ENCODE measurements around the gene FRMPD2.

The FRMPD2 gene

DNA sequence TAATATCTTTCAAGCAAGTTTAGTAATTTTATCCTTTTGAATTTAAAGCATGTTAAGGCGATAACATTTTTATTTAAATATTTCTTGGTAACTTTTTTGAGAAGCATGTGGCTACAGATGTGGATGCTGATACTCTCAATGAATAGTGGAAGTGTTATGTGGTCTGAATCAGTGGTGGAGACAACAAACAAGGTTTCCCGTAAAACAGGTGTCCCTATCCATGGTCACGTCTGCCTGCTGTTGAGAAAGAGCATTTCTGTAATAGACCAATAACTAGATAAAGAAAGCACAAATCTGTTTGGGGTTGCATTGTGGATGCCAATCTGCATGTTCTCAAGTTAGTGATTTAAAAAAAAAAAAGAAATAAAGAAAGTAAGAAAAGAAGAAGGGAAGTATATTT lies 18.1 kb upstream of the FRMPD2 start:
- Histone ChIP-seq H3K4me1 (ENCODE audit: control insufficient read depth in 2 of 2, insufficient read depth in 1 of 2, low read depth in 1 of 2, low read length in 2 of 2) (peaks cover 0 to 1% of the 10 kb centered on the region in 2 donors), H3K9me3 (replicated peaks in 1 of 2; ENCODE audit: control insufficient read depth in 2 of 2, insufficient read depth in 1 of 2, low read depth in 1 of 2, low read length in 2 of 2) (no peaks in the 10 kb centered on the region), H2AK5ac (ENCODE audit: low read depth, low read length) (no peak overlapping the region), H3K9ac (ENCODE audit: low read depth, low read length, poor library complexity) (no peak overlapping the region), H2BK5ac (ENCODE audit: low read length) (no peak overlapping the region), H2BK12ac (ENCODE audit: low read length) (no peak overlapping the region), H3K27ac (replicated peaks; ENCODE audit: low read length) (no peak overlapping the region), H2AFZ (ENCODE audit: low read length) (no peak overlapping the region), H3K4ac (ENCODE audit: low read length) (no peak overlapping the region), H2BK15ac (ENCODE audit: low read length) (no peak overlapping the region), H4K91ac (ENCODE audit: low read depth, low read length, poor library complexity) (no peak overlapping the region), H4K8ac (ENCODE audit: low read depth, low read length) (no peak overlapping the region), H3K18ac (ENCODE audit: low read length) (no peak overlapping the region), H3K4me3 (ENCODE audit: low read length in 2 of 2) (no peak overlapping the region), H3K79me1 (ENCODE audit: low read depth, low read length) (no peaks in the 10 kb centered on the region), H2BK120ac (ENCODE audit: low read depth, low read length) (no peak overlapping the region), H3K36me3 (replicated peaks in 1 of 2; ENCODE audit: control insufficient read depth in 2 of 2, insufficient read depth in 2 of 2, low read length in 2 of 2) (no peaks in the 10 kb centered on the region), H3K4me2 (ENCODE audit: insufficient read depth, low read length, poor library complexity, severe bottlenecking) (no peak overlapping the region), H3K14ac (ENCODE audit: low read length) (no peak overlapping the region), H3K27me3 (ENCODE audit: control insufficient read depth in 3 of 3, insufficient read depth in 3 of 3, low read depth in 1 of 3, low read length in 3 of 3) (no peaks in the 10 kb centered on the region), H3K23ac (ENCODE audit: low read depth, low read length, poor library complexity) (no peak overlapping the region)
- no peak for DNase-seq (ENCODE audit: low spot score)
- no CpG with 5 or more reads among the region's 3 CpGs for WGBS, 2 donors (ENCODE audit: extremely low coverage in 2 of 2, insufficient read length in 2 of 2, insufficient replicate concordance in 1 of 2)

DNA sequence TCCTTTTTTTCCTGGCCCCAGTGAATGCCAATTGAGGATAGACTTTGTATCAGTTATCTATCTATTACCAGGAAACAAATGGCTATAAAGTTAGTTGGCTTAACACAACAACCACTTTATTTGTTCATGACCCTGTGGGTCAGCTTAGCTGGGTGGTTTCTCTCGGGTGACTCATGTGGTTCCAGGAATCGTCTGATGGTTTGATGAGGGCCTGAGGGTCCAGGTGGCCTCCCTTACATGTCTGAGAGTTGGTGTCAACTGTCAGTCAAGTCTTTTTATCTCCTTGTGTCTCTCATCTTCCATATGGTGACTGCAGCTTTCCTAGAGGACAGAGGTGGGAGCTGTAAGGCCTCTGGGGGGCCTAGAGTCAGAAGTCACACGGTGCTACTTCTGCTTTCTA lies 16.7 kb upstream of the FRMPD2 start:
- Histone ChIP-seq H2BK15ac (ENCODE audit: low read length) (no peak overlapping the region), H3K23ac (ENCODE audit: low read depth, low read length, poor library complexity) (no peak overlapping the region), H2AFZ (ENCODE audit: low read length) (peak overlapping the region; percentile 15), H3K27ac (replicated peaks; ENCODE audit: low read length) (no peak overlapping the region), H2BK120ac (ENCODE audit: low read depth, low read length) (no peak overlapping the region), H3K27me3 (ENCODE audit: control insufficient read depth in 3 of 3, insufficient read depth in 3 of 3, low read depth in 1 of 3, low read length in 3 of 3) (no peaks in the 10 kb centered on the region), H2BK12ac (ENCODE audit: low read length) (no peak overlapping the region), H2AK5ac (ENCODE audit: low read depth, low read length) (no peak overlapping the region), H3K36me3 (replicated peaks in 1 of 2; ENCODE audit: control insufficient read depth in 2 of 2, insufficient read depth in 2 of 2, low read length in 2 of 2) (no peaks in the 10 kb centered on the region), H4K91ac (ENCODE audit: low read depth, low read length, poor library complexity) (no peak overlapping the region), H3K4me2 (ENCODE audit: insufficient read depth, low read length, poor library complexity, severe bottlenecking) (no peak overlapping the region), H3K9me3 (replicated peaks in 1 of 2; ENCODE audit: control insufficient read depth in 2 of 2, insufficient read depth in 1 of 2, low read depth in 1 of 2, low read length in 2 of 2) (no peaks in the 10 kb centered on the region), H3K4me1 (ENCODE audit: control insufficient read depth in 2 of 2, insufficient read depth in 1 of 2, low read depth in 1 of 2, low read length in 2 of 2) (no peaks in the 10 kb centered on the region), H3K18ac (ENCODE audit: low read length) (no peak overlapping the region), H3K79me1 (ENCODE audit: low read depth, low read length) (no peaks in the 10 kb centered on the region), H3K4me3 (ENCODE audit: low read length in 2 of 2) (no peak overlapping the region), H3K9ac (ENCODE audit: low read depth, low read length, poor library complexity) (no peak overlapping the region), H2BK5ac (ENCODE audit: low read length) (no peak overlapping the region), H3K4ac (ENCODE audit: low read length) (no peak overlapping the region), H3K14ac (ENCODE audit: low read length) (no peak overlapping the region), H4K8ac (ENCODE audit: low read depth, low read length) (no peak overlapping the region)
- DNase-seq (ENCODE audit: low spot score) = no peak
- no CpG with 5 or more reads among the region's 3 CpGs for WGBS, 2 donors (ENCODE audit: extremely low coverage in 2 of 2, insufficient read length in 2 of 2, insufficient replicate concordance in 1 of 2)

DNA sequence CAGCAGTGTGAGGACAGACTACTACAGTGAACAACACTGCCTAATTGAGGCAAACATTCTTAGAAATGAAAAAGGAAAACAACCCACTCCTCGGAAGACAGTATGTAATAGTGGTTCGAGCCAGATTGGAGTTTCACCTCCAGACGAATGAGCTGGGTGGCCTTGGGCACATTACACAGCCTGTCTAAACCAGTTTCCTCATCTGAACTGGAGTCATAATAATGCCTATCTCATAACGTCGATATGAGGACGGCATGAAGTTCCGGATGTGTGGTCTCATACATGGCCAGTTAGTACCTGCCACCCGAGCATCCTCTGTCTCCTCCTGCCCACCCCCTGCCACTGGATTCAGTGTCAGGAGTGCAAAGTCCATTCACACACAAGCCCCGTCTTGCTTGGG lies 15.8 kb upstream of the FRMPD2 start:
- Histone ChIP-seq H2BK120ac (ENCODE audit: low read depth, low read length) (no peak overlapping the region), H3K14ac (ENCODE audit: low read length) (no peak overlapping the region), H3K79me1 (ENCODE audit: low read depth, low read length) (no peaks in the 10 kb centered on the region), H2AFZ (ENCODE audit: low read length) (peak overlapping the region; percentile 78), H3K27me3 (ENCODE audit: control insufficient read depth in 3 of 3, insufficient read depth in 3 of 3, low read depth in 1 of 3, low read length in 3 of 3) (no peaks in the 10 kb centered on the region), H3K9ac (ENCODE audit: low read depth, low read length, poor library complexity) (peak overlapping the region; percentile 22), H3K4me3 (ENCODE audit: low read length in 2 of 2) (no peak overlapping the region), H3K23ac (ENCODE audit: low read depth, low read length, poor library complexity) (peak overlapping the region; percentile 32), H2BK15ac (ENCODE audit: low read length) (no peak overlapping the region), H3K18ac (ENCODE audit: low read length) (no peak overlapping the region), H2AK5ac (ENCODE audit: low read depth, low read length) (no peak overlapping the region), H4K8ac (ENCODE audit: low read depth, low read length) (no peak overlapping the region), H3K4me2 (ENCODE audit: insufficient read depth, low read length, poor library complexity, severe bottlenecking) (no peak overlapping the region), H4K91ac (ENCODE audit: low read depth, low read length, poor library complexity) (no peak overlapping the region), H3K4me1 (ENCODE audit: control insufficient read depth in 2 of 2, insufficient read depth in 1 of 2, low read depth in 1 of 2, low read length in 2 of 2) (no peaks in the 10 kb centered on the region), H2BK5ac (ENCODE audit: low read length) (no peak overlapping the region), H3K4ac (ENCODE audit: low read length) (no peak overlapping the region), H3K9me3 (replicated peaks in 1 of 2; ENCODE audit: control insufficient read depth in 2 of 2, insufficient read depth in 1 of 2, low read depth in 1 of 2, low read length in 2 of 2) (no peaks in the 10 kb centered on the region), H3K36me3 (replicated peaks in 1 of 2; ENCODE audit: control insufficient read depth in 2 of 2, insufficient read depth in 2 of 2, low read length in 2 of 2) (no peaks in the 10 kb centered on the region), H2BK12ac (ENCODE audit: low read length) (no peak overlapping the region), H3K27ac (replicated peaks; ENCODE audit: low read length) (no peak overlapping the region)
- no peak for DNase-seq (ENCODE audit: low spot score)
- WGBS, 2 donors (ENCODE audit: extremely low coverage in 2 of 2, insufficient read length in 2 of 2, insufficient replicate concordance in 1 of 2) = no CpG with 5 or more reads among the region's 9 CpGs

- H3K27me3 ChIP-seq (ENCODE audit: control insufficient read depth in 3 of 3, insufficient read depth in 3 of 3, low read depth in 1 of 3, low read length in 3 of 3) = no peaks in the 10 kb centered on the region
- H2BK12ac ChIP-seq (ENCODE audit: low read length) = no peak overlapping the region
- H3K4me2 ChIP-seq (ENCODE audit: insufficient read depth, low read length, poor library complexity, severe bottlenecking) = no peak overlapping the region
- no peak overlapping the region for H3K9ac ChIP-seq (ENCODE audit: low read depth, low read length, poor library complexity)
- peak overlapping the region; percentile 78 for H2AFZ ChIP-seq (ENCODE audit: low read length)
- H4K8ac ChIP-seq (ENCODE audit: low read depth, low read length) = no peak overlapping the region
- H3K23ac ChIP-seq (ENCODE audit: low read depth, low read length, poor library complexity) = no peak overlapping the region
- H3K18ac ChIP-seq (ENCODE audit: low read length) = no peak overlapping the region
- no peak overlapping the region for H2BK120ac ChIP-seq (ENCODE audit: low read depth, low read length)
- no peaks in the 10 kb centered on the region for H3K9me3 ChIP-seq (replicated peaks in 1 of 2; ENCODE audit: control insufficient read depth in 2 of 2, insufficient read depth in 1 of 2, low read depth in 1 of 2, low read length in 2 of 2)
- no CpG with 5 or more reads among the region's 9 CpGs for WGBS, 2 donors (ENCODE audit: extremely low coverage in 2 of 2, insufficient read length in 2 of 2, insufficient replicate concordance in 1 of 2)
- no peak overlapping the region for H4K91ac ChIP-seq (ENCODE audit: low read depth, low read length, poor library complexity)
- H3K27ac ChIP-seq (replicated peaks; ENCODE audit: low read length) = no peak overlapping the region
- no peak overlapping the region for H2AK5ac ChIP-seq (ENCODE audit: low read depth, low read length)
- no peak overlapping the region for H3K4me3 ChIP-seq (ENCODE audit: low read length in 2 of 2)
- H3K14ac ChIP-seq (ENCODE audit: low read length) = no peak overlapping the region
- peak; percentile 72 for DNase-seq (ENCODE audit: low spot score)
- H3K4me1 ChIP-seq (ENCODE audit: control insufficient read depth in 2 of 2, insufficient read depth in 1 of 2, low read depth in 1 of 2, low read length in 2 of 2) = no peaks in the 10 kb centered on the region
- H2BK15ac ChIP-seq (ENCODE audit: low read length) = no peak overlapping the region
- no peak overlapping the region for H3K4ac ChIP-seq (ENCODE audit: low read length)
- H3K36me3 ChIP-seq (replicated peaks in 1 of 2; ENCODE audit: control insufficient read depth in 2 of 2, insufficient read depth in 2 of 2, low read length in 2 of 2) = no peaks in the 10 kb centered on the region
- H3K79me1 ChIP-seq (ENCODE audit: low read depth, low read length) = no peaks in the 10 kb centered on the region
- H2BK5ac ChIP-seq (ENCODE audit: low read length) = no peak overlapping the region
These were observed 15.2 kb upstream of the FRMPD2 start for GRCh38 chr10:48289501-48290238.

Data from neuronal stem cell (in vitro differentiated cells).